ENCODE results near the gene ASCC1. TPM values are rescaled to one million over a fixed set of nuclear protein-coding genes. Genes with fewer than 3 reads are reported as not detected.
"Not testable (repeated sequence)": the region's sequence is repeated elsewhere in the genome, so short reads cannot be mapped to it uniquely, and the experiment has no call there.

ASCC1 gene
- total RNA-seq, 1 experiment from 2014 or later = 34.9 TPM

- DNase-seq = peak; percentile 76 to 83
- peak overlapping the region; percentile 69 for H3K27ac ChIP-seq
Measured at GRCh38 chr10:72254813-72255568, 38.9 kb upstream of the ASCC1 start.

GRCh38 chr10:72253578-72253977 lies 37.5 kb upstream of the ASCC1 start:
- no peak overlapping the region for H3K27ac ChIP-seq
- no peaks in the 10 kb centered on the region for H3K36me3 ChIP-seq
- peaks cover 24% of the 10 kb centered on the region for H3K4me1 ChIP-seq
- no peaks in the 10 kb centered on the region for H3K9me3 ChIP-seq (replicated peaks)
- no peak for DNase-seq
- no peak overlapping the region for H3K4me3 ChIP-seq
- H3K27me3 ChIP-seq = no peaks in the 10 kb centered on the region

More at GRCh38 chr10:72254813-72255568, 38.9 kb upstream of the ASCC1 start:
- Histone ChIP-seq H3K27me3 (no peaks in the 10 kb centered on the region), H3K4me1 (peaks cover 36% of the 10 kb centered on the region), H3K9me3 (replicated peaks) (no peaks in the 10 kb centered on the region), H3K36me3 (no peaks in the 10 kb centered on the region), H3K4me3 (peak overlapping the region; percentile 54)

GRCh38 chr10:72252972-72253371 lies 36.9 kb upstream of the ASCC1 start:
- no peaks in the 10 kb centered on the region for H3K36me3 ChIP-seq
- no peaks in the 10 kb centered on the region for H3K9me3 ChIP-seq (replicated peaks)
- DNase-seq = peak in 1 of 2 experiments; percentile 53
- H3K4me3 ChIP-seq = no peak overlapping the region
- H3K27ac ChIP-seq = peak overlapping the region; percentile 25
- peaks cover 24% of the 10 kb centered on the region for H3K4me1 ChIP-seq
- H3K27me3 ChIP-seq = no peaks in the 10 kb centered on the region

GRCh38 chr10:72251635-72252034 lies 35.6 kb upstream of the ASCC1 start:
- Histone ChIP-seq H3K27me3 (no peaks in the 10 kb centered on the region), H3K4me1 (peaks cover 20% of the 10 kb centered on the region), H3K9me3 (replicated peaks) (no peaks in the 10 kb centered on the region), H3K4me3 (no peak overlapping the region), H3K27ac (no peak overlapping the region), H3K36me3 (no peaks in the 10 kb centered on the region)
- no peak for DNase-seq

- H3K4me1 ChIP-seq = peaks cover 20% of the 10 kb centered on the region
- no peaks in the 10 kb centered on the region for H3K9me3 ChIP-seq (replicated peaks)
- H3K27ac ChIP-seq = no peak overlapping the region
- H3K36me3 ChIP-seq = no peaks in the 10 kb centered on the region
- H3K4me3 ChIP-seq = no peak overlapping the region
- DNase-seq = peak in 1 of 2 experiments; percentile 39
- H3K27me3 ChIP-seq = no peaks in the 10 kb centered on the region
Measured at GRCh38 chr10:72250666-72251065, 34.6 kb upstream of the ASCC1 start.

GRCh38 chr10:72249176-72249862 lies 33.2 kb upstream of the ASCC1 start:
- H3K27me3 ChIP-seq; DNase-seq; H3K36me3 ChIP-seq; H3K27ac ChIP-seq; H3K9me3 ChIP-seq (replicated peaks): not testable (repeated sequence)
- H3K4me3 ChIP-seq = peak overlapping the region; percentile 41; the same call in 1 of the 2 replicates
- H3K4me1 ChIP-seq = peaks cover 18% of the 10 kb centered on the region

- H3K27me3 ChIP-seq = no peaks in the 10 kb centered on the region
- DNase-seq = peak; percentile 65 to 77
- peak overlapping the region; percentile 37; the same call in 1 of the 2 replicates for H3K27ac ChIP-seq
- no peaks in the 10 kb centered on the region for H3K36me3 ChIP-seq
- H3K4me3 ChIP-seq = peak overlapping the region; percentile 41
- peaks cover 18% of the 10 kb centered on the region for H3K4me1 ChIP-seq
- H3K9me3 ChIP-seq (replicated peaks) = no peaks in the 10 kb centered on the region
Measured at GRCh38 chr10:72248468-72249151, 32.5 kb upstream of the ASCC1 start.

- no peak for DNase-seq
- H3K27ac ChIP-seq = no peak overlapping the region
- H3K27me3 ChIP-seq = no peaks in the 10 kb centered on the region
- H3K9me3 ChIP-seq (replicated peaks) = no peaks in the 10 kb centered on the region
- no peaks in the 10 kb centered on the region for H3K36me3 ChIP-seq
- H3K4me1 ChIP-seq = peaks cover 10% of the 10 kb centered on the region; the same call in 1 of the 2 replicates
- H3K4me3 ChIP-seq = no peak overlapping the region
Measured at GRCh38 chr10:72245949-72246525, 30.0 kb upstream of the ASCC1 start.

GRCh38 chr10:72244573-72245038 lies 28.5 kb upstream of the ASCC1 start:
- Histone ChIP-seq H3K27ac (no peak overlapping the region), H3K9me3 (replicated peaks) (no peaks in the 10 kb centered on the region), H3K4me1 (peaks cover 10% of the 10 kb centered on the region; the same call in 1 of the 2 replicates), H3K27me3 (no peaks in the 10 kb centered on the region), H3K4me3 (no peak overlapping the region), H3K36me3 (no peaks in the 10 kb centered on the region)
- DNase-seq = no peak

GRCh38 chr10:72243822-72244437 lies 27.9 kb upstream of the ASCC1 start:
- no peak overlapping the region for H3K4me3 ChIP-seq
- H3K27ac ChIP-seq = no peak overlapping the region
- peak; percentile 22 to 54 for DNase-seq
- H3K27me3 ChIP-seq = no peaks in the 10 kb centered on the region
- H3K9me3 ChIP-seq (replicated peaks) = no peaks in the 10 kb centered on the region
- peaks cover 10% of the 10 kb centered on the region; the same call in 1 of the 2 replicates for H3K4me1 ChIP-seq
- no peaks in the 10 kb centered on the region for H3K36me3 ChIP-seq

GRCh38 chr10:72242675-72243074 lies 26.6 kb upstream of the ASCC1 start:
- no peak overlapping the region for H3K27ac ChIP-seq
- DNase-seq = no peak

GRCh38 chr10:72241691-72242252 lies 25.7 kb upstream of the ASCC1 start:
- Histone ChIP-seq H3K4me1 (peaks cover 10% of the 10 kb centered on the region; the same call in 1 of the 2 replicates), H3K4me3 (no peak overlapping the region), H3K9me3 (replicated peaks) (no peaks in the 10 kb centered on the region), H3K27ac (no peak overlapping the region), H3K27me3 (no peaks in the 10 kb centered on the region), H3K36me3 (no peaks in the 10 kb centered on the region; the same call in 1 of the 2 replicates)
- DNase-seq = no peak

More at GRCh38 chr10:72242675-72243074, 26.6 kb upstream of the ASCC1 start:
- H3K9me3 ChIP-seq (replicated peaks) = no peaks in the 10 kb centered on the region
- peaks cover 10% of the 10 kb centered on the region; the same call in 1 of the 2 replicates for H3K4me1 ChIP-seq
- H3K27me3 ChIP-seq = no peaks in the 10 kb centered on the region
- no peak overlapping the region for H3K4me3 ChIP-seq
- no peaks in the 10 kb centered on the region for H3K36me3 ChIP-seq

- H3K27ac ChIP-seq = no peak overlapping the region
- no peak for DNase-seq
- peaks cover 10% of the 10 kb centered on the region; the same call in 1 of the 2 replicates for H3K4me1 ChIP-seq
- no peaks in the 10 kb centered on the region for H3K27me3 ChIP-seq
- peaks cover 3% of the 10 kb centered on the region; the same call in 1 of the 2 replicates for H3K36me3 ChIP-seq
- H3K9me3 ChIP-seq (replicated peaks) = no peaks in the 10 kb centered on the region
- no peak overlapping the region for H3K4me3 ChIP-seq
Measured at GRCh38 chr10:72240371-72240770, 24.3 kb upstream of the ASCC1 start.

GRCh38 chr10:72239409-72239808 lies 23.3 kb upstream of the ASCC1 start:
- H3K27me3 ChIP-seq = no peaks in the 10 kb centered on the region

More at GRCh38 chr10:72239409-72239808, 23.3 kb upstream of the ASCC1 start:
- peaks cover 9% of the 10 kb centered on the region for H3K36me3 ChIP-seq
- no peak for DNase-seq
- no peaks in the 10 kb centered on the region for H3K9me3 ChIP-seq (replicated peaks)
- no peak overlapping the region for H3K27ac ChIP-seq
- H3K4me3 ChIP-seq = no peak overlapping the region
- peaks cover 5% of the 10 kb centered on the region; the same call in 1 of the 2 replicates for H3K4me1 ChIP-seq

Measured in SJCRH30 (cell line).